Measurements from ENCODE around the gene C9orf78.

GRCh38 chr9:129875687-129876395 is 40.8 kb upstream of the C9orf78 start:
- TF ChIP-seq HDGF (IDR thresholded peaks at IDR 0.05; ENCODE audit: borderline replicate concordance) (no peak), ARNT (IDR thresholded peaks at IDR 0.05) (no peak), SP1 (IDR thresholded peaks at IDR 0.05) (no peak), PKNOX1 (IDR thresholded peaks at IDR 0.05) (no peak), FOXA1 (IDR thresholded peaks at IDR 0.05) (no peak), CTBP1 (IDR thresholded peaks at IDR 0.05; ENCODE audit: borderline replicate concordance) (no peak), TARDBP (IDR thresholded peaks at IDR 0.05) (no peak), BHLHE40 (IDR thresholded peaks at IDR 0.05; ENCODE audit: borderline replicate concordance) (no peak), NFRKB (IDR thresholded peaks at IDR 0.05) (no peak), LEF1 (IDR thresholded peaks at IDR 0.05; ENCODE audit: borderline replicate concordance) (no peak), SUZ12 (IDR thresholded peaks at IDR 0.05) (no peak), FOXK2 (IDR thresholded peaks at IDR 0.05) (no peak)
